Body of pancreas (tissue), 4 donors: ENCODE data around the gene ARHGAP1.

Experiments used
- CTCF ChIP-seq, 7 experiments: fragments of 450-650 bp in 4 of 7; fragments of 200-600 bp in 3 of 7; sonication (generic) in 3 of 7; IDR thresholded peaks; one replicate each; pipeline ENCODE4 v1.5.1; 2016 to 2019; ENCODE audit warnings: antibody characterized with exemption in 7 of 7
- POLR2A ChIP-seq, 3 donors: fragments of 450-650 bp; IDR thresholded peaks; one replicate each; pipeline ENCODE4 v1.6.1; 2016; ENCODE audit warnings: antibody characterized with exemption in 3 of 3, mild to moderate bottlenecking in 2 of 3

DNA sequence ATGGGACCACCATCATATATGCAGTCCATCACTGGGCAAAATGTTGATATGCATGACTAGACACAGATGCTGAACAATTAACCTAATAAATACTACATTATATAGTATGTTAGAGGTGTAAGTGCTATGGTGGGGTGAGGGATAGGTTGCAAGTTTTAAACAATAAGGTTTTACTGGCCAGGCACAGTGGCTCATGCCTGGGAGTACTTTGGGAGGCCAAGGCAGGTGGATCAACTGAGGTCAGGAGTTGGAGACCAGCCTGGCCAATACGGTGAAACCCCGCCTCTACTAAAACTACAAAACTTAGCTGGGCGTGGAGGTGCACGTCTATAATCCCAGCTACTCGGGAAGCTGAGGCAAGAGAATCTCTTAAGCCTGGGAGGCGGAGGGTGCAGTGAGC lies 46.7 kb upstream of the ARHGAP1 start:
- TF ChIP-seq CTCF (IDR thresholded peaks at IDR 0.05) (no peak), POLR2A (IDR thresholded peaks at IDR 0.05) (no peak)
